GM19463 (cell line): ENCODE results near the gene ROR2.

Source experiments
- ATAC-seq: cut with Tn5 transposase; IDR thresholded peaks from one replicate; pipeline ENCODE4 v1.9.1; 2021; ENCODE audit warnings: mild to moderate bottlenecking, moderate library complexity; ENCODE audit not compliant: unreplicated experiment

The ROR2 gene

GRCh38 chr9:91948597-91949391 lies 1.2 kb downstream of the ROR2 start:
- ATAC-seq: no peak

GRCh38 chr9:91948101-91948596 lies 1.9 kb downstream of the ROR2 start:
- ATAC-seq: no peak

GRCh38 chr9:91946653-91947488 lies 3.2 kb downstream of the ROR2 start:
- no peak for ATAC-seq

GRCh38 chr9:91946196-91946595 lies 3.8 kb downstream of the ROR2 start:
- no peak for ATAC-seq

- no peak for ATAC-seq
Observed at GRCh38 chr9:91945277-91946085, 4.5 kb downstream of the ROR2 start.

GRCh38 chr9:91944711-91945110 lies 5.3 kb downstream of the ROR2 start:
- no peak for ATAC-seq

- ATAC-seq: no peak
Observed at GRCh38 chr9:91943478-91944470, 6.3 kb downstream of the ROR2 start.

GRCh38 chr9:91942201-91942600 lies 7.8 kb downstream of the ROR2 start:
- ATAC-seq: no peak

- no peak for ATAC-seq
Observed at GRCh38 chr9:91939978-91940377, 10.1 kb downstream of the ROR2 start.

GRCh38 chr9:91937727-91938126 lies 12.3 kb downstream of the ROR2 start:
- no peak for ATAC-seq

GRCh38 chr9:91937056-91937455 lies 13.0 kb downstream of the ROR2 start:
- ATAC-seq: no peak

GRCh38 chr9:91935805-91936514 lies 14.1 kb downstream of the ROR2 start:
- ATAC-seq: no peak

GRCh38 chr9:91935066-91935749 lies 14.8 kb downstream of the ROR2 start:
- ATAC-seq: no peak

- ATAC-seq: no peak
Observed at GRCh38 chr9:91934654-91935053, 15.4 kb downstream of the ROR2 start.

- ATAC-seq: no peak
Observed at GRCh38 chr9:91933556-91934352, 16.3 kb downstream of the ROR2 start.

- ATAC-seq: no peak
Observed at GRCh38 chr9:91930475-91930874, 19.6 kb downstream of the ROR2 start.

GRCh38 chr9:91929331-91929730 lies 20.7 kb downstream of the ROR2 start:
- no peak for ATAC-seq
